ENCODE measurements around the gene NSMCE4A.
"Not testable (repeated sequence)": the region's sequence is repeated elsewhere in the genome, so short reads cannot be mapped to it uniquely, and the experiment has no call there.

GRCh38 chr10:122017926-122018325, 42.9 kb upstream of the NSMCE4A start:
- not testable (repeated sequence) for TF ChIP-seq CTCF (IDR thresholded peaks at IDR 0.05; ENCODE audit: poor library complexity, severe bottlenecking); TAF1 (IDR thresholded peaks at IDR 0.05; ENCODE audit: low read depth); EZH2 (IDR thresholded peaks at IDR 0.05; ENCODE audit: borderline replicate concordance, insufficient read depth, low read length, poor library complexity, severe bottlenecking); RAD21 (conservative IDR thresholded peaks at IDR 0.05); MXI1 (conservative IDR thresholded peaks at IDR 0.05; ENCODE audit: poor library complexity, severe bottlenecking)
